Chondrocyte (in vitro differentiated cells): ENCODE data around the gene DNAJB8. TPM values are rescaled to one million over a fixed set of nuclear protein-coding genes. Genes with fewer than 3 reads are reported as not detected.

Experiments used
- DNase-seq: peaks from one replicate; pipeline ENCODE4 v3.0.0; 2021; ENCODE audit warnings: mixed read lengths, low spot score
- H3K27ac Mint-ChIP-seq: one replicate; pipeline ENCODE4 v1.8.0; 2021; ENCODE audit warnings: mild to moderate bottlenecking, moderate library complexity, mixed read lengths; ENCODE audit not compliant: unreplicated experiment
- H3K27me3 Mint-ChIP-seq: 2 replicates; pipeline ENCODE4 v1.8.0; 2021; ENCODE audit warnings: low read depth, mixed read lengths
- H3K36me3 Mint-ChIP-seq: 2 replicates; pipeline ENCODE4 v1.8.0; 2021; ENCODE audit warnings: low read depth, mixed read lengths
- H3K4me1 Mint-ChIP-seq: 2 replicates; pipeline ENCODE4 v1.8.0; 2021; ENCODE audit warnings: low read depth, mild to moderate bottlenecking, mixed read lengths
- H3K4me3 Mint-ChIP-seq: one replicate; pipeline ENCODE4 v1.8.0; 2021; ENCODE audit warnings: mild to moderate bottlenecking, moderate library complexity, mixed read lengths; ENCODE audit not compliant: unreplicated experiment
- H3K9me3 Mint-ChIP-seq: 2 replicates; pipeline ENCODE4 v1.8.0; 2021; ENCODE audit warnings: low read depth, mixed read lengths
- long read RNA-seq: library from polyadenylated mRNA; stranded (forward); transcript quantifications from one replicate; pipeline ENCODE4 v2.0.0, GENCODE V29; 2021
- total RNA-seq: library from RNA; stranded (reverse); gene quantifications from 3 replicates; pipeline ENCODE4 v1.2.1, GENCODE V29; 2021
- TF ChIP-seq, protein P1 (sequence below): fragments of 200-600 bp; sonication (generic); IDR thresholded peaks from 2 replicates; pipeline ENCODE4 v1.5.0; 2021; ENCODE audit warnings: antibody characterized with exemption, mild to moderate bottlenecking, moderate library complexity

DNAJB8 gene
- not detected in 3 replicates for total RNA-seq
- long read RNA-seq = 0 reads

- TF ChIP-seq, protein P1, sequence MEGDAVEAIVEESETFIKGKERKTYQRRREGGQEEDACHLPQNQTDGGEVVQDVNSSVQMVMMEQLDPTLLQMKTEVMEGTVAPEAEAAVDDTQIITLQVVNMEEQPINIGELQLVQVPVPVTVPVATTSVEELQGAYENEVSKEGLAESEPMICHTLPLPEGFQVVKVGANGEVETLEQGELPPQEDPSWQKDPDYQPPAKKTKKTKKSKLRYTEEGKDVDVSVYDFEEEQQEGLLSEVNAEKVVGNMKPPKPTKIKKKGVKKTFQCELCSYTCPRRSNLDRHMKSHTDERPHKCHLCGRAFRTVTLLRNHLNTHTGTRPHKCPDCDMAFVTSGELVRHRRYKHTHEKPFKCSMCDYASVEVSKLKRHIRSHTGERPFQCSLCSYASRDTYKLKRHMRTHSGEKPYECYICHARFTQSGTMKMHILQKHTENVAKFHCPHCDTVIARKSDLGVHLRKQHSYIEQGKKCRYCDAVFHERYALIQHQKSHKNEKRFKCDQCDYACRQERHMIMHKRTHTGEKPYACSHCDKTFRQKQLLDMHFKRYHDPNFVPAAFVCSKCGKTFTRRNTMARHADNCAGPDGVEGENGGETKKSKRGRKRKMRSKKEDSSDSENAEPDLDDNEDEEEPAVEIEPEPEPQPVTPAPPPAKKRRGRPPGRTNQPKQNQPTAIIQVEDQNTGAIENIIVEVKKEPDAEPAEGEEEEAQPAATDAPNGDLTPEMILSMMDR = no peak
- DNase-seq = no peak
- Mint-ChIP-seq H3K4me1 (no peaks in the 10 kb centered on the region), H3K27ac (no peak within 1 kb of the TSS), H3K9me3 (peaks cover 3% of the 10 kb centered on the region), H3K4me3 (no peak within 1 kb of the TSS), H3K27me3 (peaks cover 57% of the 10 kb centered on the region), H3K36me3 (peaks cover 5% of the 10 kb centered on the region)
These were observed at the start of gene DNAJB8 for GRCh38 chr3:128466840-128467541. Gene DNAJB8 (minus strand): TSS chr3:128466890. CDS start chr3:128463245, 3,645 bp downstream.

DNA sequence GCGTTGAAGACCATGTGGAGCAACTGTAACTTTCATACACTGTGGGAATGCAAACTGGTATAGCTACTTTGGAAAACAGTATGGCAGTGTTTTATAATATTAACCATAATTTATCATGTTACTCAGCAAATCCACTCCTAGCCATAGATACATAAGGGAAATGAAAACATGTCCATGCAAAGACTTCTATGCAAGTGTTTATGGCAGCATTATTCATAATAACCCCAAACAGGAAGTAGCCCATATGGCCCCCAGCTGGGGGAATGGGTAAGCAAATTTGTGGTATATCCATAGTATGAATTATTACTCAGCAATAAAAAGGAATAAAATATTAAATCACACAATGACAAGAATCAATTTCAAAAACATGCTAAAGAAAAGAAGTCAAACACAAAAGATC lies 49.3 kb upstream of the DNAJB8 start:
- no peak for DNase-seq
- TF ChIP-seq, protein P1 = no peak
- Mint-ChIP-seq H3K27me3 (peaks cover 65% of the 10 kb centered on the region), H3K9me3 (peaks cover 22% of the 10 kb centered on the region), H3K4me3 (no peak overlapping the region), H3K36me3 (peaks cover 5% of the 10 kb centered on the region), H3K27ac (no peak overlapping the region), H3K4me1 (no peaks in the 10 kb centered on the region)

GRCh38 chr3:128508852-128509251 lies 42.2 kb upstream of the DNAJB8 start:
- DNase-seq = no peak
- TF ChIP-seq, protein P1 = no peak
- Mint-ChIP-seq H3K27ac (no peak overlapping the region), H3K27me3 (peaks cover 52% of the 10 kb centered on the region), H3K36me3 (no peaks in the 10 kb centered on the region), H3K4me1 (no peaks in the 10 kb centered on the region), H3K4me3 (no peak overlapping the region), H3K9me3 (peaks cover 6% of the 10 kb centered on the region)

DNA sequence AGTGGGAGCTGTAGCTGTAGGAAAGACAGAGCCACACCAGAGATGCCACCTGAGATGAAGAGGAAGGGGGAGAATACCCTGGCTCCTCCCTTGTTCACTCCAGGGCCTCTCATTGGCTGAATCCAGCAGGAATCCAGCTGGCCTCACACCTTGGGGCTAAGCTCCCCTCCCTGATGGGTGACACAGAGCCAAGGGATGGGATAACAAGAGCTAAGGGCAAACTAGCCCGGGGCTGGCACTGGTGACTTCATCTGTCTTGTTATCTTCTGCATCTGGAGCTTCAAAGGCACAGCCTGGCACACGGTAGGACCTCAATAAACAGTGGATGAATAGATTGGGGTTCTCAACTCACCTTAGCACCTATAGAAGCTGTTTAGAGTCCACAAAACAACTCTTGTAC lies 40.1 kb upstream of the DNAJB8 start:
- TF ChIP-seq, protein P1 = no peak
- H3K36me3 Mint-ChIP-seq = no peaks in the 10 kb centered on the region
- no peaks in the 10 kb centered on the region for H3K4me1 Mint-ChIP-seq
- no peaks in the 10 kb centered on the region for H3K9me3 Mint-ChIP-seq
- peaks cover 48% of the 10 kb centered on the region for H3K27me3 Mint-ChIP-seq
- DNase-seq = no peak
- H3K27ac Mint-ChIP-seq = no peak overlapping the region
- no peak overlapping the region for H3K4me3 Mint-ChIP-seq

- Mint-ChIP-seq H3K4me3 (no peak overlapping the region), H3K4me1 (no peaks in the 10 kb centered on the region), H3K9me3 (no peaks in the 10 kb centered on the region), H3K27me3 (peaks cover 50% of the 10 kb centered on the region), H3K36me3 (no peaks in the 10 kb centered on the region), H3K27ac (no peak overlapping the region)
- no peak for DNase-seq
- TF ChIP-seq, protein P1 = no peak
These were observed 39.1 kb upstream of the DNAJB8 start for GRCh38 chr3:128505771-128506170.
